Right lobe of liver (tissue), 6 donors: ENCODE results near the gene EXOC4. TPM values are rescaled to one million over a fixed set of nuclear protein-coding genes. Genes with fewer than 3 reads are reported as not detected.

Experiments
- ATAC-seq, 4 donors: fragments of 200-7000 bp; cut with Tn5 transposase; one replicate each; pipeline ENCODE4 v1.9.1; 2020; ENCODE audit warnings: mild to moderate bottlenecking in 4 of 4, moderate library complexity in 4 of 4
- DNase-seq, 3 donors: peaks; one replicate each; pipeline ENCODE4 v3.0.0-alpha.2; 2020
- H3K27ac ChIP-seq, 3 donors: fragments of 200-600 bp; one replicate each; pipeline ENCODE4 v1.8.0; 2022
- H3K27me3 ChIP-seq, 2 donors: fragments of 200-600 bp; one replicate each; pipeline ENCODE4 v1.8.0; 2022
- H3K36me3 ChIP-seq, 4 donors: fragments of 200-600 bp; sonication (generic) in 1 of 4; one replicate each; pipeline versions ENCODE4 v1.5.1 to v1.8.0; 2017 to 2022; ENCODE audit warnings: control low read depth in 1 of 4
- H3K4me1 ChIP-seq, 4 donors: fragments of 200-600 bp; sonication (generic) in 1 of 4; one replicate each; pipeline versions ENCODE4 v1.5.1 to v1.8.0; 2017 to 2022; ENCODE audit warnings: control low read depth in 1 of 4
- H3K4me3 ChIP-seq, 3 donors: fragments of 200-600 bp; one replicate each; pipeline ENCODE4 v1.8.0; 2022
- H3K9me3 ChIP-seq, 4 donors: fragments of 200-600 bp; sonication (generic) in 1 of 4; one replicate each; pipeline versions ENCODE4 v1.5.1 to v1.8.0; 2017 to 2022; ENCODE audit warnings: control low read depth in 1 of 4
- CTCF ChIP-seq, 4 donors: fragments of 200-600 bp in 3 of 4; fragments of 450-650 bp in 1 of 4; IDR thresholded peaks; one replicate each; pipeline versions ENCODE4 v1.5.1 to v1.8.0; 2016 to 2022; ENCODE audit warnings: antibody characterized with exemption in 4 of 4, mild to moderate bottlenecking in 2 of 4
- POLR2A ChIP-seq: fragments of 450-650 bp; IDR thresholded peaks from one replicate; pipeline ENCODE4 v1.6.1; 2017; ENCODE audit warnings: antibody characterized with exemption, mild to moderate bottlenecking
- WGBS: methylation state at CpG from one replicate; pipeline ENCODE4 v1.1.6; 2018; ENCODE audit warnings: low coverage, low lambda C conversion rate; ENCODE audit not compliant: insufficient coverage; ENCODE audit errors: missing lambda C conversion rate; 5-methylcytosine and 5-hydroxymethylcytosine counted together
- intact Hi-C, 2 donors: fragments of 100-400 bp; cut with DNase I; formaldehyde crosslinking; loops; one replicate each; pipeline versions ENCODE4 v1.11.2 to v1.14.1; 2022
- total RNA-seq, 6 experiments: library from RNA; depleted of rRNA in 2 of 6; stranded (reverse); fragments of >200 nt in 2 of 6; fragmentation: NEBNext Ultra II Directional in 3 of 6; extraction: Animal tissue kit (Norgen Biotek cat#: 25700) in 3 of 6; gene quantifications; one replicate each; pipeline versions ENCODE4 v1.1.0 to v1.2.4, GENCODE V29; 2016 to 2023
- donor health status: DM: no; HTN: yes; CAD: no.
- donor health status: DM: no; HTN: no; CAD: no.
- donor health status: DM: no; HTN: no; CAD: no.
- donor health status: DM: no; HTN: yes; CAD: no.
- donor health status: DM: no; HTN: yes; CAD: no.

EXOC4 gene
- total RNA-seq, 6 experiments from 2014 or later: 23.7 to 33.5 (median 30.0) TPM

- no peaks in the 10 kb centered on the region for H3K36me3 ChIP-seq
- no peaks in the 10 kb centered on the region for H3K27me3 ChIP-seq
- no peak overlapping the region for H3K4me3 ChIP-seq
- TF ChIP-seq POLR2A: no peak
- TF ChIP-seq CTCF (IDR thresholded peaks at IDR 0.05): no peak
- DNase-seq: no peak
- intact Hi-C loops: no loop called here
- H3K27ac ChIP-seq: peak overlapping the region in 1 of 3 donors; percentile 22
- 75% methylated on average over 3 of the region's 3 CpGs for WGBS
- no peaks in the 10 kb centered on the region for H3K9me3 ChIP-seq
- ATAC-seq: peak; percentile 38 to 80 (median 78)
- H3K4me1 ChIP-seq: no peaks in the 10 kb centered on the region
These were observed 116.3 kb downstream of the EXOC4 start for GRCh38 chr7:133369130-133369529.

GRCh38 chr7:133371616-133372015 is 118.7 kb downstream of the EXOC4 start:
- no peak for TF ChIP-seq POLR2A
- TF ChIP-seq CTCF (IDR thresholded peaks at IDR 0.05): no peak
- no peak for DNase-seq
- no peak for ATAC-seq
- H3K36me3 ChIP-seq: no peaks in the 10 kb centered on the region
- H3K9me3 ChIP-seq: no peaks in the 10 kb centered on the region
- H3K27me3 ChIP-seq: no peaks in the 10 kb centered on the region
- no peak overlapping the region for H3K27ac ChIP-seq
- intact Hi-C loops: no loop called here
- no peaks in the 10 kb centered on the region for H3K4me1 ChIP-seq
- 100% methylated on average over 4 of the region's 4 CpGs for WGBS
- H3K4me3 ChIP-seq: no peak overlapping the region

- Histone ChIP-seq H3K4me3 (no peak overlapping the region), H3K27ac (no peak overlapping the region), H3K27me3 (no peaks in the 10 kb centered on the region), H3K36me3 (no peaks in the 10 kb centered on the region), H3K4me1 (no peaks in the 10 kb centered on the region), H3K9me3 (no peaks in the 10 kb centered on the region)
- intact Hi-C loops: no loop called here
- TF ChIP-seq POLR2A (no peak), CTCF (IDR thresholded peaks at IDR 0.05) (no peak)
- ATAC-seq: no peak
- DNase-seq: no peak
- WGBS: 100% methylated on average over 1 of the region's 1 CpG
These were observed 119.5 kb downstream of the EXOC4 start for GRCh38 chr7:133372337-133372736.

- no peaks in the 10 kb centered on the region for H3K4me1 ChIP-seq
- H3K4me3 ChIP-seq: no peak overlapping the region
- peak in 2 of 4 donors; percentile 16 to 28 for ATAC-seq
- DNase-seq: no peak
- intact Hi-C loops: no loop called here
- H3K36me3 ChIP-seq: no peaks in the 10 kb centered on the region
- no peak for TF ChIP-seq CTCF (IDR thresholded peaks at IDR 0.05)
- TF ChIP-seq POLR2A: no peak
- no peak overlapping the region for H3K27ac ChIP-seq
- 80% methylated on average over 1 of the region's 1 CpG for WGBS
- H3K27me3 ChIP-seq: no peaks in the 10 kb centered on the region
- H3K9me3 ChIP-seq: no peaks in the 10 kb centered on the region
These were observed 123.6 kb downstream of the EXOC4 start for GRCh38 chr7:133376514-133376913.

GRCh38 chr7:133381965-133382364 is 129.1 kb downstream of the EXOC4 start:
- WGBS: 100% methylated on average over 1 of the region's 1 CpG
- no peaks in the 10 kb centered on the region for H3K4me1 ChIP-seq
- H3K9me3 ChIP-seq: no peaks in the 10 kb centered on the region
- H3K36me3 ChIP-seq: no peaks in the 10 kb centered on the region
- ATAC-seq (no peak), DNase-seq (no peak)
- H3K27me3 ChIP-seq: no peaks in the 10 kb centered on the region
- H3K27ac ChIP-seq: no peak overlapping the region
- TF ChIP-seq CTCF (IDR thresholded peaks at IDR 0.05) (no peak), POLR2A (no peak)
- intact Hi-C loops: no loop called here
- H3K4me3 ChIP-seq: no peak overlapping the region
